NCI-H1436 (cell line): ENCODE measurements around the gene EHF.

Experiments used
- DNase-seq: peaks from one replicate; lab custom pipeline; 2025; lab: John Stamatoyannopoulos, UW

EHF gene

DNA sequence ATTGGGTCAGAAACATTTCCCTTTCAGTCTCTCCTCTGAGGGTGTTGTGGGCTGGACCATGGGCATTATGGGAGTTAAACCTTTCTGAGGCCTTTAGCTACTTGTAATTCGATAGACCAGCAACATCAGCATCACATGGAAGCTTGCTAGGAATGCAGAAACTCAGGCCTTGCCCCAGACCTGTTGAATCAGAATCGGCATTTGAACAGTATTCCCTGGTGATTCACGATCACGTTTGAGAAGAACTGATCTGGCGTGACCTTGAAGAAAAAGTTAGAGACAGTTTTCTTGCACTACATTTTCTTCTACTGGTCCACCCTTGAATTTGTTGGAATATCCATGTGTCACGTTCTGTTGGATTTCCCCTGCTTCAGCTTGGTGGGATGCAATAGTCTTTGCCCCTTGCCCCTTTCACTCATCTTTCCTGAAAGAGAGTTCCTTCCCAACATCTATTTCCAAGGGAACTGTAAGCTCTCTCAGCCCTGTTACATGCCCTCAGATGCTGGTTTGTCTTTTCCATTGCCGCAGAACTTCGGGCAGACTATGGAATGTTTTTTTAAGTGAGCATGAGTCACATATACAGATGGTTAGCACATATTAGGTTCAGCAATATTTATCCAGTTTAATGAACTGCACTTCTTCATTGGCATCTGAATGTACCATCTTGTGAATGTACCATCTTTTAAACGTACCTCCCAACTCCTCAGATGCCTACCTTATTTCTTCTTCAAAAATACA is 23.9 kb downstream of the EHF start:
- DNase-seq, result no peak

DNA sequence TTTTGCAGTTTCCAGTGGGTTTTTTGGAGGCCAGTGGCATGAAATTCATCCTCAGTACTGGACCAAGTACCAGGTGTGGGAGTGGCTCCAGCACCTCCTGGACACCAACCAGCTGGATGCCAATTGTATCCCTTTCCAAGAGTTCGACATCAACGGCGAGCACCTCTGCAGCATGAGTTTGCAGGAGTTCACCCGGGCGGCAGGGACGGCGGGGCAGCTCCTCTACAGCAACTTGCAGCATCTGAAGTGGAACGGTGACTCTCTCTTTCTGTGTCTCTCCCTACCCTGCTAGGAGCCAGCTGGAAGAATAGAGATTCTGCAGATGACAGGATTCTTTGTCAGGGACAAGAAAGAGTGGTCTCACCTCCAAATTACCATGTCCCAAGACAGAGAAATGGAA is 25.5 kb downstream of the EHF start:
- no peak for DNase-seq

DNA sequence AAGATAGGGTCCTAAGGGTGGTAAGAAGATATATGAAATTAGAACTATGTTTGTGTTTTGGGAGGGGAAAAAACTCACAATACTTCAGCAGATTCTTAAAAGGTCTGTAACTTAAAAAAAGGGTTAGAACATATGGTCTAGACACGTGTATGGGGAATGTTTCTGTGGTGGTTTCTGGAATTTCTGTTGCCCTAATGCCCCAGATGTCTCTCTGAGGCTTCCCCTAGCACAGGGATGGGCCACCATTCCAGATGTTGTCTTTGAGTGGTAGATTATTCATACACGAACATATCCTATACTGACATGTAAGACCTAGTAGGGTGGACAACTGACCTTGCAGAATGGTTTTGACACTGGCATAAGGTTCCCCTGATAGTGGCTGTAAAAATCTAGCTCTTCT is 26.2 kb downstream of the EHF start:
- no peak for DNase-seq

DNA sequence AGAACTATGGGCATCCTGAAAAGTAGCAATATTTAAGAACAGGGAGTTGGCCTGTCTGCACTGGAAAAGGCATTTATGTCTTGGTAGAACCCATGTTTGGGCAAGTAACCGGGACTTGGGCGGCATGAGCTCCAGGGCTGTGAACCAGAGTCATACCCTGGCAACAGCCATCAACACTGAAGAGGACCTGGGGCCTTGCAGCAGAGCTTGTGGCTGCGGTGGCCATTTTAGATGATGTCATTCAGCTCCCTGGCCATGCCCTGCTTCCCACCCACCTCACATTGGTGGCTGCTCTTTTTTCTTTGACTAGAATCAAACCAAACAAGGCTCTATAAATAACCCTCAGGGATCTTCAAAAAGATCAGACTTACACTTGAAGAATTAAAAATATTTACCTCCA is 26.6 kb downstream of the EHF start:
- no peak for DNase-seq

GRCh38 chr11:34648036-34648435 is 27.1 kb downstream of the EHF start:
- no peak for DNase-seq

DNA sequence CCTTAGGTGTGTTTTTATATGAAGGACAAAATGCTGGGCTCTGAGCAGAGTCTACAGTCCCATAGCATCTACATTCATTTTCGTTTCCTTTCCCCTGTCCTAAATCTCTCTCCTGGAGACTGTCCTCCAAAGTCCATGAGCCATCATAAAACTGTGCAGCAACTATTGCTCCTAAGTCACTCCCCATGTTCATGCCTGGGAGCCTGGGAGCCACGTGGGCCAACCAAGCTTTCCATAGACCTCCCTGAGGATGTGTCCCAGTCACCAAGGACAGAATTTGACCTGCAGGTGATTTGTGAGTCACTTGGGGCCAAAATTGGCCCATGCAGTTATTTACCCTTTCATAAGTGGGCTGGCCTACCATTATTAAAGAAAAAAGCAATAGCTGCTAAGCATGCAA is 28.7 kb downstream of the EHF start:
- no peak for DNase-seq

DNA sequence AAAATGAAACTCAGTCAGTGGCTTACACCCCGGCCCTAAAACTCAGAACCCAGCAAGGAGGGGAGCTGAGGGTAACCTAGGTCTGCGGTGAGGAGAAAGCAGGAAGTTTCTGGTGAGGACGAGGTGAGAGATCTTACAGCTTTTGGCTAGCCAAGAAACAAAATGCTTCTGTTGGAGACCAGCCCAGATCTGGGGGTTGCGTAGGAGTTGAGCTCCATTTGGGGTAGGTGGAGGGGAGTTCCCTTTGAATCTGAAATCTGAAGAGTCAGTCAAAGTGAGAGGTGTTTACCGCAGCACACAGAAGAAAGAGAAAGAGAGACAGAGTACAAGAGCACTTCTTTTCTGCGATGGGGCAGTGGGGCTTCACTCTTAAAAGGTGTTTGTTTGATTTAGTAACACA is 29.6 kb downstream of the EHF start:
- DNase-seq, result no peak

- no peak for DNase-seq
These were observed 30.7 kb downstream of the EHF start for GRCh38 chr11:34651551-34651950.

- no peak for DNase-seq
These were observed 31.5 kb downstream of the EHF start for GRCh38 chr11:34652191-34652973.

- DNase-seq, result no peak
These were observed 32.1 kb downstream of the EHF start for GRCh38 chr11:34653031-34653430.

DNA sequence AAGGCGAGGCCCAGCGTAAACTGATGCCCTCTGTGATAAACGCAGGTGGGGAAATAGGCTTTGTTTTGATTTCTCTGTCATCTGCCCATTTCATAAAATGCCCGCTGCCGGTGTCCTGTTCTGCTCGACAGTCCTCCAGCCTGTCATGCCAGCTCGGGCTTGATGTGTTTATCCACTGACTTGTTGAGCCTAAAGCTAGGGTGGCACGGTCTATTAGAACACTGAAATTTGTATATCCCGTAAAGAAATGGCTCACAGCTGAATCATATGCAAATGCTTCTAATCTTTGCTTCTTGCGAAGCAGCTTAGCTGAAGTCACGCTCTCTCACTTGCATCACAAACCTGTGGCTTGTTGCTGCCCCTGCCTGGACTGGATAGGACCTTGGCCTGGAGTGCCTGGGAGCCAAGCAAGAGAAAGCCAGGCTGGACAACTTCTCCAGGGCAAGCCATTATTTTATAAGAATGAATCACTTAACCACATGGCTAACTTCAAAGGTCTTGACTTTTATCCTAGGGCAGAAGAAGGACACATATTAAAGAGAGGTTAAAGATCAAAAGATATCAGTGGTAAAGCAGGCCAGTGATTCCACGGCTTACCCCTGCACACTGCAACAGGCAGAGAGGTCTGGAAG is 33.1 kb downstream of the EHF start:
- DNase-seq, result no peak

DNA sequence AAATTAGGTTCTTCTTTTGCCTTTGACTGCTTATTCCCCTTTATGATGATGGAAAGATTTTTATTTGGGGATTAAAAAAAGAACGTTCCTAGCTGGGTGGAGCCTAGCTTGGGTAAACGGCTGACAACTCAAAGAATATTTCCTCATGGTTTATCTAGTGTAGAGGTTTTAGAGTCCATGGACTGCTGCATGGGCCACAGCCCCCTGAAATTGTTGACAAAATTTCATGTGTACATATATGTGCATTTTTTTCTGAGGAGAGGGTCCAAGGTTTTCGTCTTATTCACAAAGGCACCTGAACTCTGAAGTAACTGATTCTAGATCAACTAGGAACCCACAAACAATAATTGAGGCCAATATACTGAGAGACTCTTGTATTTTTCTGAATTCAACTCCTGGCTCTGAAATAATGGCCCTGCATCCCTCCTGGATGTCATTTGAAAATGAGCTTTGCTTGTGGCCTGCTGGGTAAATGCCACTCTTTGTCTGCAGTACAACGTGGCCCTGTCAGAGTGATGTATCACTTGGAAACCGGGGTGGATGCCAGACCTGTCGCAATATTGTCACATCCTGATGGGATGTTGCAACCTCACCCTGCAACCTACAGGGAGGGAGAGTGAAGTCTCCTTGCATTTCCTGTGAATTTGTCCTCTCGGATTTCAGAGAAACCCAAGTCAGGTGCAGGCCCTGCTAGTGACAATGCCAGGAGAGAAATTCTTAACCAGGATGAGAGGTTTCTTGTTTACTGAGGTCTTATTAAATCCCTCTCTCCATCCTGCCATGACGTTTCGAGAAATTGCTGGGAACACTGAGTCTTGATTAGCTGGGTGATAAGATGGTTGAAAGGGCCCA is 33.8 kb downstream of the EHF start:
- DNase-seq, result no peak

- no peak for DNase-seq
These were observed 34.6 kb downstream of the EHF start for GRCh38 chr11:34655335-34656008.

- no peak for DNase-seq
These were observed 35.3 kb downstream of the EHF start for GRCh38 chr11:34656062-34656720.

DNA sequence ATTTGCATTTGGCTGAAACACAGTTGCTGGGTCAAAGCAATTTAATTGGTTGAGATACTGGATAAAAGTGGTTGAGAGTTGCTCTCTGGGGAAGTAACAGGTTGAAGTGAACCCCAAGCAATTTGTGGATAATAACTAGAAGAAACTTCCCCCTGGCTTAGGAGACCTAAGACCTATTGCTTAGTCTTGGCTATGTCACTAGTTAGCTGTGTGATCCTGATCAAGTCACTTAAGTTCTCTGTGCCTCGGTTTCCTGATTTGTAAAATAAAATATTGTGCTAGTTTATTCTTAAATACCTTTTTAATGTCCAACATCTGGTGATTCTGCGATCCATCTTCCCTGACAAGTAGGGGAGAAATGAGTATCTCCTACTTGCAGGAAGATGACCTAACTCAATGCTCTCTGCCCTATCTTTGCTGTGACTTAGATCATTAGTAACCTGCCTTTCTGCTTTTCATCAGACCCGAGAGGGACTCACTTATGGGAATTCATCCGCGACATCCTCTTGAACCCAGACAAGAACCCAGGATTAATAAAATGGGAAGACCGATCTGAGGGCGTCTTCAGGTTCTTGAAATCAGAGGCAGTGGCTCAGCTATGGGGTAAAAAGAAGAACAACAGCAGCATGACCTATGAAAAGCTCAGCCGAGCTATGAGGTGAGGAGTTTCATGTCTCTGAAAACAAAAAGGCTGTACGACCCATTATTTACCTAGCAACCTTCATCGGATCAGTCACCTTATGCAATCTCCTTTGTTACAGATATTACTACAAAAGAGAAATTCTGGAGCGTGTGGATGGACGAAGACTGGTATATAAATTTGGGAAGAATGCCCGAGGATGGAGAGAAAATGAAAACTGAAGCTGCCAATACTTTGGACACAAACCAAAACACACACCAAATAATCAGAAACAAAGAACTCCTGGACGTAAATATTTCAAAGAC is 37.5 kb downstream of the EHF start:
- no peak for DNase-seq

DNA sequence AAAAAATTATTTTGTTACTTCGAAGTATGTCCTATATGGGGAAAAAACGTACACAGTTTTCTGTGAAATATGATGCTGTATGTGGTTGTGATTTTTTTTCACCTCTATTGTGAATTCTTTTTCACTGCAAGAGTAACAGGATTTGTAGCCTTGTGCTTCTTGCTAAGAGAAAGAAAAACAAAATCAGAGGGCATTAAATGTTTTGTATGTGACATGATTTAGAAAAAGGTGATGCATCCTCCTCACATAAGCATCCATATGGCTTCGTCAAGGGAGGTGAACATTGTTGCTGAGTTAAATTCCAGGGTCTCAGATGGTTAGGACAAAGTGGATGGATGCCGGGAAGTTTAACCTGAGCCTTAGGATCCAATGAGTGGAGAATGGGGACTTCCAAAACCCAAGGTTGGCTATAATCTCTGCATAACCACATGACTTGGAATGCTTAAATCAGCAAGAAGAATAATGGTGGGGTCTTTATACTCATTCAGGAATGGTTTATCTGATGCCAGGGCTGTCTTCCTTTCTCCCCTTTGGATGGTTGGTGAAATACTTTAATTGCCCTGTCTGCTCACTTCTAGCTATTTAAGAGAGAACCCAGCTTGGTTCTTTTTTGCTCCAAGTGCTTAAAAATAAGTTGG is 38.3 kb downstream of the EHF start:
- DNase-seq, result no peak

DNA sequence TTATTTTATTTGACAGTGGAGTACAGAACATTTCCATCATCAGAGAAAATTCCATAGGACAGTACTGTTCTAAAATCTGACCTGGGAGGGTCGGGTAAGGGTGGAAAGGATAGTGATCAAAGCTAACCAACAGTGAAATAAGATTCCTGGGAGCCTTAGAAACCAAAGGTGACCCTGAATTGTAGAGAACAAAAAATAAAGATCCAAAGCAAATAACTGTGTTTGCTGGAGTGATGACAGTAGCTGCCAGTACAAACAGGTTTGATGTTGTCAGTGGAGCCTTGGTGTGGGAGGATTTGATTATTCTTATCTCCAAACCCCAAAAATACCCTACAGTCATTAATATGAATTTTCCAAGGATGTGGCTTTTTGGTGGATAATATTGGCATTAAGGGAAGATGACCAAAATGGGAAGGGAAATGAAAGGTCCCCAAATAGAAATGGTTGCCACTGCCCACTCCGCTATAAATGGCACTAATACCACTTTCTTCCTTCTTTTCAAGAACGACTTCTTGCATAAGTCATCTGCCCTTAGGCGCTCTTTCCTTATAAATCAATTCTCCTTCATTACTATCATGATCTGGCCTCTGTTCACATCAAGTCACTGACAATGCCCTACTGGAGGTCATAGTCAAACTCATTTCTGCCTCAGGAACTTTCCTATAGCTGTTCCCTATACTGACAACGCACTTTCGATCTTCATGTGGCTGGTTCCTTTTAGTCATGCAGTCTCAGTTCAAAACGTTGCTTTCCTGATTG is 44.4 kb downstream of the EHF start:
- DNase-seq, result no peak

- DNase-seq, result no peak
These were observed 47.1 kb downstream of the EHF start for GRCh38 chr11:34667810-34668582.
